ENCODE data around the gene CCDC110. TPM values are rescaled to one million over a fixed set of nuclear protein-coding genes. Genes with fewer than 3 reads are reported as not detected.

CCDC110 gene
- polyA plus RNA-seq, 2 of the 4 experiments (the other 2 are of a cell fraction) = 0.06 TPM; not detected in 1

- POLR2A ChIA-PET = no interaction called here
- no peak overlapping the region for H3K4me3 ChIP-seq
- H3K9me3 ChIP-seq = no peaks in the 10 kb centered on the region
- TF ChIP-seq EHMT2 (IDR thresholded peaks at IDR 0.05; ENCODE audit: low read depth) = no peak
- FAIRE-seq (no peak), ATAC-seq (no peak), DNase-seq (ENCODE audit: low read depth in 1 of 2, low spot score in 1 of 2) (no peak)
- H3K4me1 ChIP-seq = 0 out of 3 replicates have a peak, but pooled peaks cover 2% of the 10 kb centered on the region
- H3K4me2 ChIP-seq = no peak overlapping the region
- no peak overlapping the region for H3K27ac ChIP-seq
- WGBS (ENCODE audit: missing lambda C conversion rate) = 38% methylated on average over 4 of the region's 4 CpGs
- CTCF ChIA-PET = interaction anchor here (1.1 kb wide), 1 partner anchor 130 kb away, joined by 3 read pairs; no protein-coding TSS in a partner anchor
Measured at GRCh38 chr4:185467101-185467500, 4.4 kb downstream of the CCDC110 start.

- 56% methylated on average over 3 of the region's 3 CpGs for WGBS (ENCODE audit: missing lambda C conversion rate)
- no peaks in the 10 kb centered on the region for H3K9me3 ChIP-seq
- H3K4me3 ChIP-seq = no peak overlapping the region
- no peak for DNase-seq (ENCODE audit: low read depth in 1 of 2, low spot score in 1 of 2)
- POLR2A ChIA-PET = no interaction called here
- H3K4me1 ChIP-seq = no peaks in the 10 kb centered on the region
- no peak for TF ChIP-seq NFE2L2 (conservative IDR thresholded peaks at IDR 0.05; ENCODE audit: low read length)
- no peak for TF ChIP-seq CHD4 (IDR thresholded peaks at IDR 0.05; ENCODE audit: borderline replicate concordance)
- TF ChIP-seq MYC (IDR thresholded peaks at IDR 0.05; ENCODE audit: borderline replicate concordance, low read length) = no peak
- no peak for TF ChIP-seq KDM1A (IDR thresholded peaks at IDR 0.05; ENCODE audit: low read depth)
- TF ChIP-seq HES2 (IDR thresholded peaks at IDR 0.05) = no peak
- no peak for TF ChIP-seq FOSL2 (IDR thresholded peaks at IDR 0.05)
- TF ChIP-seq FOSL2 (CRISPR knock-in tag; IDR thresholded peaks at IDR 0.05) = no peak
- no peak for TF ChIP-seq ZFP36 (IDR thresholded peaks at IDR 0.05; ENCODE audit: borderline replicate concordance, partially characterized antibody)
- no peak for TF ChIP-seq BCL3 (IDR thresholded peaks at IDR 0.05)
- no peak for TF ChIP-seq HMGXB4 (CRISPR knock-in tag; IDR thresholded peaks at IDR 0.05; ENCODE audit: borderline replicate concordance)
- no peak for TF ChIP-seq MAX (IDR thresholded peaks at IDR 0.05)
- no peak for TF ChIP-seq POLR2A (IDR thresholded peaks at IDR 0.05; ENCODE audit: low read length)
- no peak for TF ChIP-seq FOXS1 (CRISPR knock-in tag; IDR thresholded peaks at IDR 0.05)
- TF ChIP-seq CBX8 (IDR thresholded peaks at IDR 0.05) = no peak
- TF ChIP-seq USF2 (IDR thresholded peaks at IDR 0.05) = no peak
- no peak for TF ChIP-seq GATA3 (IDR thresholded peaks at IDR 0.05; ENCODE audit: borderline replicate concordance)
- no peak for TF ChIP-seq HOXB5 (CRISPR knock-in tag; IDR thresholded peaks at IDR 0.05)
- TF ChIP-seq ZNF302 (CRISPR knock-in tag; IDR thresholded peaks at IDR 0.05) = no peak
- no peak for TF ChIP-seq ELK1 (IDR thresholded peaks at IDR 0.05; ENCODE audit: low read depth, low read length)
- CTCF ChIA-PET = no interaction called here
- H3K27ac ChIP-seq = no peak overlapping the region
- FAIRE-seq = no peak
- H3K4me2 ChIP-seq = no peak overlapping the region
- ATAC-seq = no peak
Measured at GRCh38 chr4:185465707-185466106, 5.8 kb downstream of the CCDC110 start.

- Histone ChIP-seq H3K4me1 (no peaks in the 10 kb centered on the region), H3K9me3 (no peaks in the 10 kb centered on the region), H3K27ac (no peak overlapping the region), H3K4me3 (no peak overlapping the region), H3K4me2 (no peak overlapping the region)
- CTCF ChIA-PET = no interaction called here
- POLR2A ChIA-PET = interaction anchor here (0.6 kb wide), 1 partner anchor 927 kb away, joined by 3 read pairs; no protein-coding TSS in a partner anchor
- ATAC-seq (no peak), FAIRE-seq (no peak), DNase-seq (ENCODE audit: low read depth in 1 of 2, low spot score in 1 of 2) (no peak)
- TF ChIP-seq KDM5A (IDR thresholded peaks at IDR 0.05) (no peak), FOSL2 (IDR thresholded peaks at IDR 0.05) (no peak), FOSL2 (CRISPR knock-in tag; IDR thresholded peaks at IDR 0.05) (no peak), GATA3 (IDR thresholded peaks at IDR 0.05; ENCODE audit: borderline replicate concordance) (no peak), TFCP2L1 (CRISPR knock-in tag; IDR thresholded peaks at IDR 0.05) (no peak), JUNB (IDR thresholded peaks at IDR 0.05) (no peak), SMC3 (IDR thresholded peaks at IDR 0.05) (no peak), RNF2 (IDR thresholded peaks at IDR 0.05; ENCODE audit: borderline replicate concordance, low read depth) (no peak), MAFK (IDR thresholded peaks at IDR 0.05; ENCODE audit: partially characterized antibody) (no peak), HMGXB4 (CRISPR knock-in tag; IDR thresholded peaks at IDR 0.05; ENCODE audit: borderline replicate concordance) (no peak)
- WGBS (ENCODE audit: missing lambda C conversion rate) = 3% methylated on average over 1 of the region's 1 CpG
Measured at GRCh38 chr4:185464887-185465286, 6.6 kb downstream of the CCDC110 start.
